Skin of body (tissue), 2 donors: Measurements from ENCODE around the gene RADX. TPM values are rescaled to one million over a fixed set of nuclear protein-coding genes. Genes with fewer than 3 reads are reported as not detected.
A peak's percentile ranks its signal among the peaks of the same experiment; 100 is the strongest.
"Not testable (repeated sequence)": the region's sequence is repeated elsewhere in the genome, so short reads cannot be mapped to it uniquely, and the experiment has no call there.

Experiments used
- DNase-seq: peaks from one replicate; lab custom pipeline; 2025; lab: John Stamatoyannopoulos, UW
- total RNA-seq: library from RNA; depleted of rRNA; stranded (reverse); fragments of >200 nt; gene quantifications from one replicate; pipeline ENCODE4 v1.2.3, GENCODE V29; 2014

RADX gene
- total RNA-seq = 2.8 TPM

GRCh38 chrX:106611679-106612392, at the start of gene RADX:
Gene RADX, plus strand, starts transcription at chrX:106611978. Its CDS starts 103 bp downstream, at chrX:106612081.
- DNase-seq = peak; percentile 62

- DNase-seq = no peak
Measured at GRCh38 chrX:106564986-106565385, 46.8 kb upstream of the RADX start.

- no peak for DNase-seq
Measured at GRCh38 chrX:106566362-106566761, 45.4 kb upstream of the RADX start.

GRCh38 chrX:106581856-106582255, 29.9 kb upstream of the RADX start:
- no peak for DNase-seq

- DNase-seq = no peak
Measured at GRCh38 chrX:106585478-106585877, 26.3 kb upstream of the RADX start.

GRCh38 chrX:106588801-106589200, 23.0 kb upstream of the RADX start:
- DNase-seq = no peak

- DNase-seq = no peak
Measured at GRCh38 chrX:106599411-106599810, 12.4 kb upstream of the RADX start.

GRCh38 chrX:106606571-106606970, 5.2 kb upstream of the RADX start:
- DNase-seq = no peak

- no peak for DNase-seq
Measured at GRCh38 chrX:106608016-106608415, 3.8 kb upstream of the RADX start.

GRCh38 chrX:106611317-106611678, 480 bp upstream of the RADX start:
- DNase-seq = no peak

- peak; percentile 2 for DNase-seq
Measured at GRCh38 chrX:106612393-106612763, 600 bp downstream of the RADX start.

- DNase-seq = no peak
Measured at GRCh38 chrX:106613277-106613676, 1.5 kb downstream of the RADX start.

GRCh38 chrX:106615041-106615440, 3.3 kb downstream of the RADX start:
- no peak for DNase-seq

GRCh38 chrX:106619797-106620196, 8.0 kb downstream of the RADX start:
- DNase-seq = no peak

- no peak for DNase-seq
Measured at GRCh38 chrX:106621836-106622235, 10.1 kb downstream of the RADX start.

GRCh38 chrX:106626789-106627188, 15.0 kb downstream of the RADX start:
- DNase-seq = peak; percentile 11

GRCh38 chrX:106631615-106632014, 19.8 kb downstream of the RADX start:
- DNase-seq = no peak

GRCh38 chrX:106649523-106650428, 38.0 kb downstream of the RADX start:
- DNase-seq = no peak

- not testable (repeated sequence) for DNase-seq
Measured at GRCh38 chrX:106653625-106654024, 41.8 kb downstream of the RADX start.

- no peak for DNase-seq
Measured at GRCh38 chrX:106670631-106671030, 58.9 kb downstream of the RADX start.

GRCh38 chrX:106672527-106672926, 60.7 kb downstream of the RADX start:
- no peak for DNase-seq

- DNase-seq = no peak
Measured at GRCh38 chrX:106680716-106681115, 68.9 kb downstream of the RADX start.

- no peak for DNase-seq
Measured at GRCh38 chrX:106684207-106684606, 72.4 kb downstream of the RADX start.
